ENCODE data around the gene RDH8. TPM values are rescaled to one million over a fixed set of nuclear protein-coding genes. Genes with fewer than 3 reads are reported as not detected.

RDH8 gene
- polyA plus RNA-seq, 2 of the 4 experiments (the other 2 are of a cell fraction) = 0.05 TPM; not detected in 1

DNA sequence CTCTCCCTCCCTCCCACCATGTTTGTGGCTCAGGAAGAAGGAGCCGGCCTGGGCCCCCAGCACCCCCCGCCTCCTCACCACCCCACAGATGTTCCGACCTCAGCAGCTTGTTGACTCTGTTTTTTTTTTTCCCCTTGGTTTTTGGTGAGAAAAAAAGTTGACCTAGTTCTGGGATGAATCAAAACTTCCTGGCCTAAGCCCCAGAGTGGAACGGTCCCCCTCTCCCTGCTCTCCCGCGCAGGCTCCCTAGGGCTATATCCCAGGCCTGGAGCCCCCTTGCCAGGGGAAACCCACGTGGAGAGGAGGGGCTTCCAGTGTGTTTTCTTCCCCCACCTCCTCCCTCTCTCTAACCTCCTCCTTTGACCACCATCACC, 7.0 kb upstream of the RDH8 start:
- FAIRE-seq = no peak
- H3K4me1 ChIP-seq = peaks cover 26% of the 10 kb centered on the region
- 42% methylated on average over 6 of the region's 7 CpGs for WGBS (ENCODE audit: missing lambda C conversion rate)
- no peak for TF ChIP-seq TFCP2L1 (CRISPR knock-in tag; IDR thresholded peaks at IDR 0.05)
- no peak for TF ChIP-seq MYC (IDR thresholded peaks at IDR 0.05; ENCODE audit: borderline replicate concordance, low read length)
- TF ChIP-seq E2F6 (IDR thresholded peaks at IDR 0.05; ENCODE audit: borderline replicate concordance, low read depth) = no peak
- no peak for TF ChIP-seq FOSB (CRISPR knock-in tag; IDR thresholded peaks at IDR 0.05)
- no peak for TF ChIP-seq RAD21 (conservative IDR thresholded peaks at IDR 0.05 in 1 of 2, IDR thresholded peaks at IDR 0.05 in 1 of 2)
- ATAC-seq = no peak
- H3K27ac ChIP-seq = no peak overlapping the region
- no peak overlapping the region for H3K4me3 ChIP-seq
- no peak overlapping the region for H3K4me2 ChIP-seq
- DNase-seq (ENCODE audit: low read depth in 1 of 2, low spot score in 1 of 2) = no peak
- no peaks in the 10 kb centered on the region for H3K9me3 ChIP-seq
- ChIA-PET POLR2A (no interaction called here), CTCF (interaction anchor here (2.0 to 2.5 kb wide), 2 partner anchors 22 to 73 kb away, joined by 4 to 11 read pairs; no protein-coding TSS in a partner anchor)

GRCh38 chr19:10006752-10007323, 6.4 kb upstream of the RDH8 start:
- Histone ChIP-seq H3K9me3 (no peaks in the 10 kb centered on the region), H3K4me1 (peaks cover 25% of the 10 kb centered on the region), H3K27ac (no peak overlapping the region), H3K4me2 (no peak overlapping the region), H3K4me3 (no peak overlapping the region)
- TF ChIP-seq NPAS2 (CRISPR knock-in tag; IDR thresholded peaks at IDR 0.05; ENCODE audit: borderline replicate concordance) (no peak), CEBPB (IDR thresholded peaks at IDR 0.05) (no peak), PHF8 (IDR thresholded peaks at IDR 0.05; ENCODE audit: borderline replicate concordance, low read depth) (no peak)
- TF ChIP-seq, protein P1, sequence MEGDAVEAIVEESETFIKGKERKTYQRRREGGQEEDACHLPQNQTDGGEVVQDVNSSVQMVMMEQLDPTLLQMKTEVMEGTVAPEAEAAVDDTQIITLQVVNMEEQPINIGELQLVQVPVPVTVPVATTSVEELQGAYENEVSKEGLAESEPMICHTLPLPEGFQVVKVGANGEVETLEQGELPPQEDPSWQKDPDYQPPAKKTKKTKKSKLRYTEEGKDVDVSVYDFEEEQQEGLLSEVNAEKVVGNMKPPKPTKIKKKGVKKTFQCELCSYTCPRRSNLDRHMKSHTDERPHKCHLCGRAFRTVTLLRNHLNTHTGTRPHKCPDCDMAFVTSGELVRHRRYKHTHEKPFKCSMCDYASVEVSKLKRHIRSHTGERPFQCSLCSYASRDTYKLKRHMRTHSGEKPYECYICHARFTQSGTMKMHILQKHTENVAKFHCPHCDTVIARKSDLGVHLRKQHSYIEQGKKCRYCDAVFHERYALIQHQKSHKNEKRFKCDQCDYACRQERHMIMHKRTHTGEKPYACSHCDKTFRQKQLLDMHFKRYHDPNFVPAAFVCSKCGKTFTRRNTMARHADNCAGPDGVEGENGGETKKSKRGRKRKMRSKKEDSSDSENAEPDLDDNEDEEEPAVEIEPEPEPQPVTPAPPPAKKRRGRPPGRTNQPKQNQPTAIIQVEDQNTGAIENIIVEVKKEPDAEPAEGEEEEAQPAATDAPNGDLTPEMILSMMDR (IDR thresholded peaks at IDR 0.05) = no peak
- FAIRE-seq (no peak), DNase-seq (ENCODE audit: low read depth in 1 of 2, low spot score in 1 of 2) (no peak), ATAC-seq (no peak)
- ChIA-PET CTCF (interaction anchor here (2.0 to 2.1 kb wide), 2 partner anchors 20 to 74 kb away, joined by 4 to 11 read pairs; no protein-coding TSS in a partner anchor), POLR2A (no interaction called here)

- 53% methylated on average over 9 of the region's 13 CpGs for WGBS (ENCODE audit: missing lambda C conversion rate)
- Histone ChIP-seq H3K4me2 (no peak overlapping the region), H3K9me3 (no peaks in the 10 kb centered on the region), H3K27ac (no peak overlapping the region), H3K4me3 (no peak overlapping the region), H3K4me1 (peaks cover 20% of the 10 kb centered on the region)
- ATAC-seq = no peak
- POLR2A ChIA-PET = no interaction called here
- no peak for FAIRE-seq
- no peak for DNase-seq (ENCODE audit: low read depth in 1 of 2, low spot score in 1 of 2)
- TF ChIP-seq REST (IDR thresholded peaks at IDR 0.05) (no peak), NR3C1 (IDR thresholded peaks at IDR 0.05) (no peak), CBX2 (IDR thresholded peaks at IDR 0.05; ENCODE audit: borderline replicate concordance, low read depth) (no peak), CHD2 (IDR thresholded peaks at IDR 0.05; ENCODE audit: low read length, partially characterized antibody) (no peak)
- CTCF ChIA-PET = interaction anchor here (2.1 kb wide), 1 partner anchor 20 kb away, joined by 11 read pairs; no protein-coding TSS in a partner anchor
Measured at GRCh38 chr19:10007371-10008183, 5.7 kb upstream of the RDH8 start.
